CD4-positive, alpha-beta T cell treated with Interleukin-15 for 1 hour (primary cell): Measurements from ENCODE around the gene RBM7.

ENCODE experiments used
- DNase-seq: peaks from one replicate; pipeline ENCODE4 v3.0.0-alpha.2; 2020

Gene RBM7

GRCh38 chr11:114449845-114450244, 49.4 kb downstream of the RBM7 start:
- DNase-seq, result no peak

DNA sequence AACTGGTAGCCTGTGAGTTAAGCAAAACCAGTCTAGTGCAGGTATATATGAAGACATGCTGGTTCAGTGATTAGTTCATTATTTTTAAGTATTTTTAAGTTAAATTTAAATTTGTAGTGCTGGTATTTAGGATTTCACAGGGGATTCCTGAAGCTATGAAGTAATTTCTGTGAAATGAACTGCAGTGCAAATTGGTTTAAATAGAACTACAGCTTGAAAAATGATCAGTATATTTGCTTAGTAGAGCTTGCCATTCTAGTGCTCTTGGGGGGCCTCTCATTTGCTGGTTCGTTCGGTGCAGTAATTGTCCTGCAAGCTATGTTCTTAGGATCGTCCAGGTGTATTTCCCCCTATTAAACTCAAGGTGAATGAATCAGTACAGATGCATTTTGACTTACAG, 51.9 kb downstream of the RBM7 start:
- DNase-seq, result no peak
